Activated B cell treated with CpG ODN at 0.5 μM for 24 hours (primary cell): ENCODE results near the gene SMIM3. TPM values are rescaled to one million over a fixed set of nuclear protein-coding genes. Genes with fewer than 3 reads are reported as not detected.

Experiments used
- ATAC-seq: fragments of 200-7000 bp; cut with Tn5 transposase; one replicate; pipeline ENCODE4 v1.10.0; 2021; ENCODE audit warnings: low read depth, mild to moderate bottlenecking, moderate library complexity
- CTCF ChIA-PET: fragments of 350-600 bp; sonication (Branson Sonifier 250); formaldehyde crosslinking; loops from one replicate; lab custom pipeline; 2021; ENCODE audit warnings: antibody characterized with exemption; lab: Charles Lee
- POLR2A ChIA-PET: fragments of 350-600 bp; sonication (Branson Sonifier 250); formaldehyde crosslinking; loops from one replicate; lab custom pipeline; 2021; ENCODE audit warnings: antibody characterized with exemption; lab: Charles Lee
- DNase-seq: peaks from one replicate; pipeline ENCODE4 v3.0.0; 2022
- H3K27ac Mint-ChIP-seq: one replicate; pipeline ENCODE4 v1.8.0; 2020; ENCODE audit warnings: mixed read lengths
- H3K27me3 Mint-ChIP-seq: one replicate; pipeline ENCODE4 v1.8.0; 2021; ENCODE audit warnings: mixed read lengths
- H3K36me3 Mint-ChIP-seq: one replicate; pipeline ENCODE4 v1.8.0; 2021; ENCODE audit warnings: low read depth, mixed read lengths
- H3K4me1 Mint-ChIP-seq: one replicate; pipeline ENCODE4 v1.8.0; 2021; ENCODE audit warnings: mixed read lengths
- H3K4me3 Mint-ChIP-seq: one replicate; pipeline ENCODE4 v1.8.0; 2020; ENCODE audit warnings: mild to moderate bottlenecking, mixed read lengths
- H3K9me3 Mint-ChIP-seq: one replicate; pipeline ENCODE4 v1.8.0; 2020; ENCODE audit warnings: mixed read lengths
- CTCF ChIP-seq: fragments of 200-600 bp; IDR thresholded peaks from one replicate; pipeline ENCODE4 v1.8.0; 2022; ENCODE audit warnings: antibody characterized with exemption, mild to moderate bottlenecking
- intact Hi-C: fragments of 100-400 bp; cut with micrococcal nuclease; formaldehyde crosslinking; loops from one replicate; pipeline ENCODE4 v1.15.1; 2024
- total RNA-seq: library from RNA; stranded (reverse); gene quantifications from 2 replicates; pipeline ENCODE4 v1.2.3, GENCODE V29; 2022

SMIM3 gene
- total RNA-seq, 1 donor from 2014 or later, result 0.22 TPM

- no peak for ATAC-seq
- ChIA-PET CTCF (interaction anchor here (1.4 to 2.5 kb wide), 2 partner anchors 68 to 218 kb away, joined by 7 to 9 read pairs; partner anchors contain the start of gene IRGM), POLR2A (no interaction called here)
- H3K27ac Mint-ChIP-seq, result no peak overlapping the region
- H3K4me1 Mint-ChIP-seq, result peaks cover 30% of the 10 kb centered on the region
- no peak for DNase-seq
- peak overlapping the region; percentile 79 for H3K4me3 Mint-ChIP-seq
- intact Hi-C loops, result loop anchor here (5.0 kb wide), 1 partner anchor 216 kb away; no protein-coding TSS in a partner anchor
- H3K9me3 Mint-ChIP-seq, result no peaks in the 10 kb centered on the region
- no peak for TF ChIP-seq CTCF
- no peaks in the 10 kb centered on the region for H3K36me3 Mint-ChIP-seq
- peaks cover 47% of the 10 kb centered on the region for H3K27me3 Mint-ChIP-seq
Measured at GRCh38 chr5:150778088-150778516, 455 bp upstream of the SMIM3 start.

- H3K27me3 Mint-ChIP-seq, result peaks cover 44% of the 10 kb centered on the region
- ChIA-PET POLR2A (interaction anchor here (0.5 to 1.3 kb wide), 4 partner anchors 21 to 929 kb away, joined by 3 to 7 read pairs (median 3); partner anchors contain the start of gene DCTN4), CTCF (interaction anchor here (1.4 to 2.5 kb wide), 2 partner anchors 67 to 219 kb away, joined by 7 to 9 read pairs; partner anchors contain the start of gene IRGM)
- ATAC-seq, result peak; percentile 8
- TF ChIP-seq CTCF, result no peak
- intact Hi-C loops, result loop anchor here (1.0 to 5.0 kb wide), 2 partner anchors 21 to 217 kb away; no protein-coding TSS in a partner anchor
- no peaks in the 10 kb centered on the region for H3K9me3 Mint-ChIP-seq
- no peaks in the 10 kb centered on the region for H3K36me3 Mint-ChIP-seq
- peaks cover 35% of the 10 kb centered on the region for H3K4me1 Mint-ChIP-seq
- no peak overlapping the region for H3K27ac Mint-ChIP-seq
- no peak for DNase-seq
- peak overlapping the region; percentile 79 for H3K4me3 Mint-ChIP-seq
Measured at GRCh38 chr5:150779397-150780186, 1.0 kb downstream of the SMIM3 start.

- peak; percentile 64 for ATAC-seq
- ChIA-PET CTCF (interaction anchor here (2.5 kb wide), 1 partner anchor 220 kb away, joined by 7 read pairs; no protein-coding TSS in a partner anchor), POLR2A (interaction anchor here (0.5 to 1.3 kb wide), 3 partner anchors 22 to 929 kb away, joined by 3 to 7 read pairs (median 3); partner anchors contain the start of gene DCTN4)
- H3K9me3 Mint-ChIP-seq, result no peaks in the 10 kb centered on the region
- no peak for DNase-seq
- H3K27ac Mint-ChIP-seq, result peak overlapping the region; percentile 38
- peaks cover 44% of the 10 kb centered on the region for H3K27me3 Mint-ChIP-seq
- peak overlapping the region; percentile 36 for H3K4me3 Mint-ChIP-seq
- no peaks in the 10 kb centered on the region for H3K36me3 Mint-ChIP-seq
- intact Hi-C loops, result loop anchor here (1.0 kb wide), 1 partner anchor 22 kb away; no protein-coding TSS in a partner anchor
- no peak for TF ChIP-seq CTCF
- H3K4me1 Mint-ChIP-seq, result peaks cover 35% of the 10 kb centered on the region
Measured at GRCh38 chr5:150780187-150780692, 1.7 kb downstream of the SMIM3 start.

- no peak overlapping the region for H3K27ac Mint-ChIP-seq
- CTCF ChIA-PET, result interaction anchor here (1.3 kb wide), 1 partner anchor 535 kb away, joined by 4 read pairs; no protein-coding TSS in a partner anchor
- no peaks in the 10 kb centered on the region for H3K36me3 Mint-ChIP-seq
- DNase-seq (no peak), ATAC-seq (no peak)
- H3K4me3 Mint-ChIP-seq, result no peak overlapping the region
- POLR2A ChIA-PET, result no interaction called here
- H3K9me3 Mint-ChIP-seq, result no peaks in the 10 kb centered on the region
- H3K4me1 Mint-ChIP-seq, result peaks cover 35% of the 10 kb centered on the region
- intact Hi-C loops, result loop anchor here (1.0 kb wide), 1 partner anchor 23 kb away; no protein-coding TSS in a partner anchor
- peaks cover 39% of the 10 kb centered on the region for H3K27me3 Mint-ChIP-seq
- no peak for TF ChIP-seq CTCF
Measured at GRCh38 chr5:150780816-150781221, 2.3 kb downstream of the SMIM3 start.
